HG03175 (cell line): Measurements from ENCODE around the gene VPS72.
"Not testable (repeated sequence)": the region's sequence is repeated elsewhere in the genome, so short reads cannot be mapped to it uniquely, and the experiment has no call there.

Experiments used
- ATAC-seq: cut with Tn5 transposase; IDR thresholded peaks from one replicate; pipeline ENCODE4 v1.9.1; 2021; ENCODE audit warnings: mild to moderate bottlenecking, moderate library complexity; ENCODE audit not compliant: unreplicated experiment

VPS72 gene, protein sequence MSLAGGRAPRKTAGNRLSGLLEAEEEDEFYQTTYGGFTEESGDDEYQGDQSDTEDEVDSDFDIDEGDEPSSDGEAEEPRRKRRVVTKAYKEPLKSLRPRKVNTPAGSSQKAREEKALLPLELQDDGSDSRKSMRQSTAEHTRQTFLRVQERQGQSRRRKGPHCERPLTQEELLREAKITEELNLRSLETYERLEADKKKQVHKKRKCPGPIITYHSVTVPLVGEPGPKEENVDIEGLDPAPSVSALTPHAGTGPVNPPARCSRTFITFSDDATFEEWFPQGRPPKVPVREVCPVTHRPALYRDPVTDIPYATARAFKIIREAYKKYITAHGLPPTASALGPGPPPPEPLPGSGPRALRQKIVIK

DNA sequence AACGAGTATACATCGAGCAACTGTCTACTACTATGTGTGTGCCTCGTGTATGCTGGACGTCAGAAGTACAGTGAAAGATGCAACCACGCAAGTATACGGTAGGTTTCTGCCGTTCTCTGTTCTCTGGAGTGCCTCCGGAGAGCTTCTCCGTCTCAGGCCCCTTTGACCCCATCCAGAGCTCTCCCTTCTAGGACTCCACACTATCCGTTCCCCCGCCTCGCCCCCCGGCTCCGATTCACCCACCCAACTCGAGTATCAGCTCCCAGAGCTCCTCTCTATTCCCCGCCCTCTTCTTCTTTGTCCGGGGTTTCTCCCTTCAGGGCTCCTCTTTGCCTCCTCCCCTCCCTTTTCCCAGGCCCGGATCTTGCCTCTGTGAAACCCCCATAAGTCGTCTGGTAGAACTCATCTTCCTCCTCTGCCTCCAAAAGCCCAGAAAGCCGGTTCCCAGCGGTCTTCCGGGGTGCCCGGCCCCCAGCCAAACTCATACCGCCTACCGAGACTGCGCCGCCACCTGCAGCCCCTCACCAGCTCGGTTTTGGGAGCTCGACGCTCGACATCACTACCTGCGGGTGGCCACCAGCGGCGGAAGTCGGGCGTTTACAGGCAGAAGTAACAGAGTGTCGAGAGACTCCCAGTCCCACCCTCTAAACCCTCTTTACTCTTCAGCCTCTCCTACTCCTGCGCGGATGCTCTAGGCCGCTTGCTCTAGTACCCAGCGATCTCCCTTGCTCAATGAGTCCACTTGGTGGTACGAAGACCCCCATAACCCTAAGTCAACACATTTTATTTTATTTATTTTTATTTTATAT, at the start of gene VPS72:
TSS of gene VPS72 (minus strand) at position 561 of the 809 bp plus-strand sequence. CDS start at position 485, 76 bp downstream.
- peak; percentile 89 for ATAC-seq

DNA sequence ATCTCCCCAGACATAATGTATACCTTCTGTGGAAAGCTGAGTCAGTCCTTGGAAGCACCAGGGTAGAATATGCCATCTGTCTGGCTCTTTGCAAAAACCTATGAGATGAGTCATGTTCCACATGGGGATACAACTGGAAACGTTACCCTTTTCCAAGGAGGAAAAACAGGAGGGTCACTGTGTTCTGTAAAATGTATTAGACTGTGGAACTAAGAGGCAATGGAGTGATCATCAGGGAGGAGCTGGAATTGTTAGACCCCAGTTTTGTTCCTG, 48.4 kb upstream of the VPS72 start:
- ATAC-seq = no peak

DNA sequence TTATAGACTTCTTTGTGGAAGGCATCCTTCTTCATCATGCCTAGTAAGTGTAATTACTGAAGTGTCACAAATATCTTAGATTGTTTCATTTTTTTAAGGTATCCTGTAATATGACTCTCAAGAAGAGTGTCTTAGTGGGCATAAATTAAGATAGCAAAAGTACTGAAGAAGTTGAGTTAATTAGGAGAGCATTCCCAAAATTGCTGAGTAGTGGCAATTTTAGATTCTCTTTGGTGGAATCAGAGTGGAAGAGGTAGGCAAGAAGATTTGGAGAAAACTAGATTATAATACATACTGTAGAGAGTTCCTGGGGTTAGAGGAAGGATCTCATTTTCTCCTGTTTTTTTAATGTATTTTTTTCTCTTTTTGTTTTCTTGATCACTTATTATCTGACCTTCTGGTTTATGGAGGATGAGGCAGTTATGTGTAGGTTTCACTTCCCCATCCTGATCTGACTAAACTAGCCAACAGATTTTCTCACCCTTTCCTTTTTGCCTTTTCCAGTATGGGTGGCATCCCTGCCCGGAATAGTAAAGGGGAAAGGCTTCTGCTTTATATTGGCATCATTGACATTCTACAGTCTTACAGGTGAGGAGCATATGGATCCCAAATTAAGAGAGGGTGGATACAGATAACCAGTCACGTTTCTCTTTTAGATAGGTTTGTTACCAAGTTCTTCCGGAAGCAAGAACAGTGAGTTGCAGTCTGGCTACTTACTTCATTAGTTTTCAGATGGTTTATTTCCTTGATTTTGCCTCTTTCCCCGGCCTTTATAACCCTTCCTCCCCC, 47.9 kb upstream of the VPS72 start:
- no peak for ATAC-seq

DNA sequence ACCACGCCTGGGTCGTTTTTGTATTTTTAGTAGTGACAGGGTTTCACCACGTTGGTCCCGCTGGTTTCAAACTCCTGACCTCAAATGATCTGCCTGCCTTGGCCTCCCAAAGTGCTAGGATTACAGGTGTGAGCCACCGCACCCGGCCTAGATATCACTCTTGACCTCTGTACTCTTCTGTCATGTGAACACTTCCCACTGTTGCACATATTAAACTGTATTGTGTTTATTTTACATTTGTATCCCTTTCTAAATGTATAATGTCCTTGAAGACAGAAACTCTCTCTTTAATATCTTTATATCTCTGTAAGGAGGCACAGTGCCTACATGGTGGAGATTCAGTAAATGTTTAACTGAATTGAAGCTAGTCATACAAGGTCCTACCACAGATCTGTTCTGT, 45.2 kb upstream of the VPS72 start:
- ATAC-seq = no peak

DNA sequence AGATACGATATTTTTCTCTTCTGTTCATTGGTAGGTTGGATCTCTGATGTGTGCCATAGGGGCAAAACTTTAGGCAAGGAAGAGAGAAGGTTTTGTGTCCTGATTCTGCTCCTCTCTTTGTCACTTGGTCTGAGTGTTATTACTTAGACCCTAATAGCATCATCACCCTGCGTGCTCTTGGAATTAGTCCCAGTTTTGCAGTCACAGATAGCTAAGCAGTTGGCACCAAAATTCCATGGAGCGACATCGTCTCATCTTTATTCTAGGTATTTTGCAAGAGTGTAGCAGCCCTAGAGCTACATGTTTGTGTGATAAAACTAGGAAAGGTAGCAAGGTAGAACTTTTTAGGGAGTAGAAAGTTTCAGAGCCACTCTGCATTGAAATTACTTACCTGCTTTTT, 32.1 kb upstream of the VPS72 start:
- no peak for ATAC-seq

DNA sequence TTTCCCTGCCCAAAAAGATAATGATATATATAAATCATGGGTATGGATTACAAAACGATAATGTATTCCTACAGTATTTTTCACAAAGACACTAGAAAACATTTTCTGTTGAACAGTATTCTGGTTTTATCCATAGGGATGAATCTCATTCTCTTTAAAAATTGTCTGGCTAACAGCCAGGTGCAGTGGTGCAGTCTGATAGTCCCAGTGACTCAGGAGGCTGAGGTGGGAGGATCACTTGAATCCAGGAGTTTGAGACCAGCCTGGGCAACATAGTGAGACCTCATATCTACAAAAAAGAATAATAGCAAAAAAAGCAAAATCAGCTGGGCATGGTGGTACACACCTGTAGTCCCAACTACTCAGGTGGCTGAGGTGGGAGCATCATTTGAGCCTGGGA, 31.6 kb upstream of the VPS72 start:
- ATAC-seq = no peak

DNA sequence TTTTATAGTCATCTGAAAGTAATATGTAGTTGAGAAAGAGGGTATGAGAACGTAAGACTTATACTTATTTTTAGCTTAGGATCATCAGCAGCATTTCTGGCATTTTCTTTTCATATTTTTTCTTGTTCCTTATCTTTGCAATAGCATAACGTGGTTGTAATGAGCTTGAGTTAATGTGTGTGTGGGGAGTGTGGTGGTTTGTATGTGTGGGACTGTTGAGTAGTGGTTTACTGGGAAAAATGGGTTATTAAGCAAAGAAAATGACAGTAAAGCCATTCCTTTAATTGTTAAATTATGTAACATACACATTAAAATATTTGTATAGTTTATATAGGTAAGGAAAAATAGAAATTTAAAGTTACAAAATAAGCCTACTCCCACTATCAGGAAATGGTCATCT, 23.6 kb upstream of the VPS72 start:
- no peak for ATAC-seq

DNA sequence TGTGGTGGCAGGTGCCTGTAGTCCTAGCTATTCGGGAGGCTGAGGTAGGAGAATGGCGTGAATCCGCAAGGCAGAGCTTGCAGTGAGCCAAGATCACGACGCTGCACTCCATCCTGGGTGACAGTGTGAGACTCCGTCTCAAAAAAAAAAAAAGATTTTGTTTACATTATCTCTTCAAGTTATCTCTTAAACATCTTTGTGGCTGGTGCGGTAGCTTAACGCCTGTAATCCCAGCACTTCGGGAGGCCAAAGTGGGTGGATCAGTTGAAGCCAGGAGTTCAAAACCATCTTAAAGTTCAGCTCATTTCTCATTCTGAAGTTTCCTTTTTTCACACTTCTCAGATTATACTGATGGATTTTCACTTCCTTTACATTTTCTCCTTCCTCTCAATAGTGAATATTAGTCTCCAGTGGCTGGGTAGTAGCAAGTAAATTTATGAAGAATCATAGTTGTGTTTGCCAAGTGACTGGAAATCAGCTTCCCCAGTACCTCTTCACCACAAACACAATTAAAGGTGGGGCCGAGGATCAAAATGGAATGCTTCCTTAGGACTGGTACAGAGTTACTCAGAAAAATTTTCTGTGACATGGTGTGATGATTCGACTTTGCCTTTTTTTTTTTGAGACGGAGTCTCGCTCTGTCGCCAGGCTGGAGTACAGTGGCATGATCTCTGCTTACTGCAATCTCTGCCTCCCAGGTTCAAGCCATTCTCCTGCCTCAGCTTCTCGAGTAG, 22.1 kb upstream of the VPS72 start:
- no peak for ATAC-seq

DNA sequence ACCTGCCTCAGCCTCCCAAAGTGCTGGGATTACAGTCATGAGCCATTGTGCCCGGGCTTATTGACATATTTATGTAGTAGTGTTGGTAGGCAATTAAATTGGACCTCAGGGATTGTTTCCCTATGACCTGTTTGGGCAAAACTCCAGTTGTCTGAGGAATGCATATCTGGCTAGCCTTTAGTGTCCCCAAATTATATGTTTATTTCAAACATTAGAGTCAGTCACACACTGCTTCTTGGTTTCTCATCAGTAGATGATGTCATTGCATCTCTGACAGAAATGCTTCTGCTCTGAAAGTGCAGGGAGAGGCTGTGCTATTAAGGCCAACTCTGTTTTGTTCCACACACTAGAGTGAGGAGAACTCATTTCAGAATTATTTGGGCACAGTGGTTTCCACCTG, 20.8 kb upstream of the VPS72 start:
- no peak for ATAC-seq

DNA sequence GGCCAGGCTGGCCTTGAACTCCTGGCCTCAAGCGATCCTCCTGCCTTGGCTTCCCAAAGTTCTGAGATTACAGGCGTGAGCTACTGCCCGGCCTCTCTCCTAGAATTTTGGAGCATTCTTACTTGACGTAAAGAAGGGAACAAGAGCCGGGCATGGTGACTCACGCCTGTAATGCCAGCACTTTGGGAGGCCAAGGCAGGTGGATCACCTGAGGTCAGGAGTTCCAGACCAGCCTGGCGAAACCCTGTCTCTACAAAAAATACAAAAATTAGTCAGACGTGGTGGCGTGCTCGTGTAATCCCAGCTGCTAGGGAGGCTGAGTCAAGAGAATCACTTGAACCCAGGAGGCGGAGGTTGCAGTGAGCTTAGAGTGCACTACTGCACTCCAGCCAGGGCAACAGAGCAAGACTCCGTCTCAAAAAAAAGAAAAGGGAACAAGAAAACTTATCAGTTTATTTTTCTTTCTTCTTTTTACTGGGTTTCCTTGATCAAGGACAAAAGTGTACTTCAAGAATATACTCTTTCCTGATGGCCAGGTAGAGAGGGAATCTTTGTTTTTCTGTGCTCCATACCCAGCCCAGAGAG, 15.5 kb upstream of the VPS72 start:
- ATAC-seq = not testable (repeated sequence)

DNA sequence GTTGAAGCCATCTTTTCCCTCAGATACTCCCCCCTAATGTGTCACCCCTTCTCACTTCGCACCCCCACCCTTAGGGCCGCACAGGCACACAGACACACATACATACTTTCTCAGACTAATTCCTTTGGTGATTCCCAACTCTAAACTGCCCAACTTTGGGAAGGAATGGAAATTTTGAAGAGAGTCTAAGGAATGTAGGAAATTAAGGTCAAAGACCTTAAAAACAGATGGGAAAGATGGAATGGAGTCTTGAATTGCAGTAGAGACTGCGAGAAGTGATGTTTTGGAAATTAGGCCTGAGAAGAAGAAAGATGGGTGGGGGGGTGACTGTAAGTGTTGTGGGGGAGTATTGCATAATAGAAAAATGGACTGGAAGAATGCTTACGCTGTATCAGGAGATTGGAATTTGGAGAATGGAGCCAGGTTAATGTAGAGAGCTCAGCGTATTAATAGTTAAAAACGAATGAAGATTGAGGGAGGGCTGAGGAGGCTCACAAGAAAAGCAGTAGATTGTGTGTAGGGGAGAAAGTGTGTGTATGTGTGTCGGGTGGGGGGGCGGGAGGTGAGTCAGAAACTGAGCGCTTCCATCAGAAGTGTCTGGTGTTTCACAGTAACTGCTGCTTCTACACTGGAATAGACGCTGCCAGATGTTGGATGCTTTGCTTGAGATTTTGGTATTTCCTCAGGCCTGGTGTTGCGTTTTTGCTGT, 10.0 kb upstream of the VPS72 start:
- ATAC-seq = no peak

DNA sequence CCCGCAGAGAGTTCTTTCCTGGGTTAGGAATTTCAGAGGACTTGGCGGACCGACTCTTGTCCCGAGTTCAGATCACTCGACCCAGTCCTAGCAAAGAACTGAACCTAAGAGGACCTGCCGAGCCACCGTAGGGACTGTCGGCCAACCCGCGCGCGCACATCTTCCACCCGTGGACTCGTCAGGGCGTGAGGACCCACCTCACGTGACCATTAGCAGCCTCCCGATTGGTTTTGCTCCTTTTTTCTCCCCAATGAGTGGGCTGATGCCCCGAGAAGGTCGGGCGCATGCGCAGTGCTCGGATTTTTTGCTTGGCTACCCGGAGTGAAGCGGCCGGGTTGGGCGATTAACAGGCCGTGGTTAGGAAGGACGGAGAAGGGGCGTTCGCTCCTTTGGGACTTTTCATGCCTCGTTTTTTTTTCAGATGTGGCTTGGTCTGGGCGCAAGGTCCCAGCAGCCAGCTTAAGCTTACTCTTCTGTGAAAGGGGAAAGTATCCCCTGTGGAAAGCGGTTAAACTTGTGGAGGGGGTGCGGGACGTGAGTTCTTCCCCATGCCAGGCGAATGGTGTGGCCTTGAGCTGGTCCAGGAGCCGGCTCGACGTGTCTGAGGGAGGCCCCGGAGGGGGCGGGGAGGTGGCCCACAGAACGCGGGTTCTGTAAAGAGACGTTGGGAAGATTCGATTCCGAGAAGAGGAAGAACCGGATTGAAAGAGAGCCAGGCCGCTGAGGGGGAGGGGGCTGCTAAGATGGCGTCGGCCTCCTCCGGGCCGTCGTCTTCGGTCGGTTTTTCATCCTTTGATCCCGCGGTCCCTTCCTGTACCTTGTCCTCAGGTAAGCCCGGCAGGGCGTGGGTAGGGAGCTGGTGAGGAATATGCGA, 8.5 kb upstream of the VPS72 start, which contains the start of gene PIP5K1A:
TSS of gene PIP5K1A (plus strand) at position 299 of the 874 bp plus-strand sequence. CDS start at position 744, 445 bp downstream.
- ATAC-seq = peak; percentile 82

DNA sequence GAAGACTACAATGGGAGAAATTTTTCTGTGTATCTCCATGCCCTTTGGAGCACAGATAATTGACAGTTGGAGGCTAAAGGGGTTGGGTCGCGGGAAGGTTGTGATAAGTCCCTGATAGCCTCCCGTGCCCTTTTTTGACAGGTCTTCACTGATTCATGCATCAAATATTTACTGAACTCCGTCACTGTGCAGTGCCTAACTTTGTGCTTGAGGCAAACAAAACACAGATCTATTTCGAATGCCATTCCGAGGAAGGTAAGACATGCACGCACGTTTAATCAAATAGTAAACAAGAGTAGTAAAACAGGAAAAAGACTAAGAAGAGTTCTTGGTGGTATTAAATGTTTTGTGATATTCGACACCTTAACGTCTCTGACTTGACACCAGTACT, 7.9 kb upstream of the VPS72 start:
- ATAC-seq = no peak

DNA sequence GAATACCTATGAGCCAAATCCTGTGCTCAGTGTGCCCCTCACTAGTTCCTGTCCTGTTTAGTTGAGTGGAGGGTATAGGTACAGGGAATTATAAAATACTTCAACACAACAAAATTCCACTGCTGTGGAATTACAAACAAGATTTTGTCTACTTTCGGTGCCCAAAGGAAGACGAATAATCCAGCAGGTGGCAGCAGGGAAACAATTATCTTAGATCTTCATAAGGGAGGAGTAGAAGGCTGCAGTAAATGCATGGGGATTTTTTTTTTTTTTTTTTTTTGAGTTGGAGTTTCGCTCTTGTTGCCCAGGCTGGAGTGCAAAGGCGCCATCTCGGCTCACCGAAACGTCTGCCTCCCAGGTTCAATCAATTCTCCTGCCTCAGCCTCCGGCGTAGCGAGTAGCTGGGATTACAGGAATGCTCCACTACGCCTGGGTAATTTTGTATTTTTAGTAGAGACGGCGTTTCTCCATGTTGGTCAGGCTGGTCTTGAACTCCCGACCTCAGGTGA, 6.3 kb upstream of the VPS72 start:
- ATAC-seq = no peak

DNA sequence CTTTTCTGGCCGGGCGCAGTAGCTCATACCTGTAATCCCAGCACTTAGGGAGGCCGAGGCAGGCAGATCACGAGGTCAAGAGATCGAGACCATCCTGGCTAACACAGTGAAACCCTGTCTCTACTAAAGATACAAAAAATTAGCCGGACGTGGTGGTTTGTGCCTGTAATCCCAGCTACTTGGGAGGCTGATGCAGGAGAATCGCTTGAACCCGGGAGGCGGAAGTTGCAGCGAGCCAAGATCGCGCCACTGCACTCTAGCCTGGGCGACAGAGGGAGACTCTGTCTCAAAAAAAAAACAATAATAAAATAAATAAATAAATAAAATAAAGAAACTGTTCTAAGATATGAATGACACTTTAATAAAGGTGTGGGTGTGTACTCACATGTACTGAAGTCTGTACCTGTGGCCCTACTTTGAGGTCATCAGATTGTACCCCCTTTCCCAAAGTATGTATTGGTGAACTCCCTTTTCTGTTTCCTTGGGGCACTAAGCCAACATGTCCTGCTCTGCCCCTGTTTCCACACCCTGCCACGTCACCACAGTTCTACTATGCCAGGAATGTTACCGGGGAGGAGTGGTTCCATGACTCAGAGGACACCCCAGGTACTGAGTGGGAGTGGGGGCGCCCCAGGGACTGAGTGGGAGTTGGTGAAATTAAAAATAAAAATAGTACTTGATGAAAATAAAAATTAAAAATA, 5.0 kb upstream of the VPS72 start:
- not testable (repeated sequence) for ATAC-seq

DNA sequence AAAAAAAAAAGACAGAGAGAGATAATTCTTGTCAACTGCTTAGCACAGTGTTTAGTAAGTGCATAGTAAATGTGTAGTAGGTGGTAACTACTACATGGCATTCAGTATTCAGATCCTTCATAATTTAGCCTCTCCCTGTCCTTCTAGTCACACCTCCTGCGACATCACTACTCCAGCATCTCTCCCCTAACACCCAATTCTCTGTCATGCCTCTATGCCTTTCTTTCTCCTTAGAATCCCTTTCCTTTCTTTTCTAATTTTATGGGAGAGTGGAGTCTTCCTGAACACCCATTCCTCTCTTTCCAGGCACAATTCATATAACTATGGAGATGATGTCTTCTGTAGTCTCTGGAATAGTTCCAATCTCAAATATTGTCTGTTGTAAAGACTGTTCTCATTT, 3.9 kb upstream of the VPS72 start:
- no peak for ATAC-seq

DNA sequence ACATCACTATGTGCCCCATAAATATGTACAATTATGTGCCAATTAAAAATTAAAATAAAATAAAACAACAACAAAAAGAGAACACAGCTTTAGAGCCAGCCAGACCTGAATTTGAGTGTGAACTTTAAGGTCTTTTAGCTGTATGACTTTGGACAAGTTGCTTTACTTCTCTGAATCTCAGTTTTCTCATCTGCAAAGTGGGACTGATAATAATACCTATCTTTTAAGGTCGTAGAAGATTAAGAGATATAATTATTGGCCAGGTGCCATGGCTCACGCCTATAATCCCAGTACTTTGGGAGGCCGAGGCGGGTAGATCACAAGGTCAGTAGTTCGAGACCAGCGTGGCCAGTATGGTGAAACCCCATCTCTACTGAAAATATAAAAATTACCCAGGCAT, 3.3 kb upstream of the VPS72 start:
- no peak for ATAC-seq

DNA sequence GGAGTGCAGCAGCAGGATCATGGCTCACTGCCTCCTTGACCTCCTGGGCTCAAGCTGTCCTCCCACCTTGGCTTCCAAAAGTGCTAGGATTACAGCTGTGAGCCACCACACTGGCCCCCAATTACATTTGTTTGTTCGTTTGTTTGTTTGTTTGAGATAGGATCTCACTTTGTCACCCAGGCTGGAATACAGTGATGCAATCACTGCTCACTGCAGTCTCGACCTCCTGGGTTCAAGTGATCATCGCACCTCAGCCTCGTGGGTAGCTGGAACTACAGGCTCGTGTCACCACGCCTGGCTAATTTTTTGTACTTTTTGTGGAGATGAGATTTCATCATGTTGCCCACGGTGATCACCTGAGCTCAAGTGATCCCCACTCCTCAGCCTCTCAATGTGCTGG, 2.0 kb upstream of the VPS72 start:
- ATAC-seq = no peak
